Neutrophil (primary cell): Measurements from ENCODE around the gene ENTHD1.

Experiments used
- H3K27ac ChIP-seq: fragments of 200-600 bp; sonication (generic); 2 replicates; pipeline ENCODE4 v1.5.1; 2016; ENCODE audit warnings: mild to moderate bottlenecking, moderate library complexity
- H3K27me3 ChIP-seq: fragments of 200-600 bp; sonication (generic); 2 replicates; pipeline ENCODE4 v1.6.0; 2016; ENCODE audit warnings: mild to moderate bottlenecking
- H3K36me3 ChIP-seq: fragments of 200-600 bp; sonication (generic); 2 replicates; pipeline ENCODE4 v1.5.1; 2017
- H3K4me1 ChIP-seq, 2 experiments: fragments of 200-600 bp in 1 of 2; sonication (generic) in 1 of 2; 1 replicate in 1 of 2; 2 replicates in 1 of 2; pipeline versions ENCODE4 v1.5.1 to v1.6.1; 2013 to 2016; ENCODE audit warnings: low read depth in 1 of 2, low read length in 1 of 2, mild to moderate bottlenecking in 1 of 2, moderate library complexity in 1 of 2; ENCODE audit not compliant: control insufficient read depth in 1 of 2, insufficient read depth in 1 of 2
- H3K4me3 ChIP-seq, 2 experiments: fragments of 200-600 bp in 1 of 2; sonication (generic) in 1 of 2; 1 replicate in 1 of 2; 2 replicates in 1 of 2; pipeline ENCODE4 v1.5.1; 2013 to 2016; ENCODE audit warnings: low read depth in 1 of 2, low read length in 1 of 2, mild to moderate bottlenecking in 1 of 2, moderate library complexity in 1 of 2
- H3K9me3 ChIP-seq: fragments of 200-600 bp; sonication (generic); 2 replicates; pipeline ENCODE4 v1.5.1; 2016
- CTCF ChIP-seq: fragments of 200-600 bp; sonication (generic); IDR thresholded peaks from 2 replicates; pipeline ENCODE4 v1.5.1; 2016; ENCODE audit warnings: antibody characterized with exemption

ENTHD1 gene

GRCh38 chr22:39819429-39819828 lies 74.1 kb downstream of the ENTHD1 start:
- H3K4me3 ChIP-seq: no peak overlapping the region
- no peaks in the 10 kb centered on the region for H3K9me3 ChIP-seq
- TF ChIP-seq CTCF: no peak
- H3K27me3 ChIP-seq: peaks cover 12% of the 10 kb centered on the region
- no peaks in the 10 kb centered on the region for H3K36me3 ChIP-seq
- H3K27ac ChIP-seq: no peak overlapping the region
- H3K4me1 ChIP-seq: no peaks in the 10 kb centered on the region

GRCh38 chr22:39818094-39818493 lies 75.5 kb downstream of the ENTHD1 start:
- H3K36me3 ChIP-seq: no peaks in the 10 kb centered on the region
- no peaks in the 10 kb centered on the region for H3K9me3 ChIP-seq
- no peak overlapping the region for H3K27ac ChIP-seq
- H3K4me3 ChIP-seq: no peak overlapping the region
- no peaks in the 10 kb centered on the region for H3K4me1 ChIP-seq
- peaks cover 12% of the 10 kb centered on the region for H3K27me3 ChIP-seq
- TF ChIP-seq CTCF: no peak

- Histone ChIP-seq H3K27me3 (peaks cover 7% of the 10 kb centered on the region), H3K27ac (no peak overlapping the region), H3K36me3 (no peaks in the 10 kb centered on the region), H3K4me3 (no peak overlapping the region), H3K9me3 (no peaks in the 10 kb centered on the region), H3K4me1 (no peaks in the 10 kb centered on the region)
- no peak for TF ChIP-seq CTCF
These were observed 77.6 kb downstream of the ENTHD1 start for GRCh38 chr22:39815932-39816331.

DNA sequence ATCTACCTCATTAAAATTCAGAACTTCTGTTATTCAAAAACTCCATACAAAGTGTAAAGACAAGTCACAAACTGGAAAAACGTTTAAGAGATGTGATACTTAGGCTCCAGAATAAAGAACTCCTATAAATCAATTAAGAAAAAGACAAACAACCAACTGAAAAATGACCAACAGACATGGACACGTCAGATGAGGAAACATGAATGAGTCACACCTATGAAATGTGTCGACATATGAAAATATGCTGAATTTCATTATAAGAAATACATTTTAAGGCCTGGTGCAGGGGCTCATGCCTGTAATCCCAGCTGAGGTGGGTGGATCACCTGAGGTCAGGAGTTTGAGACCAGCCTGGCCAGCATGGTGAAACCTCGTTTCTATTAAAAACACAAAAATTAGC lies 78.7 kb downstream of the ENTHD1 start:
- Histone ChIP-seq H3K4me1 (no peaks in the 10 kb centered on the region), H3K27me3 (peaks cover 5% of the 10 kb centered on the region), H3K27ac (no peak overlapping the region), H3K4me3 (no peak overlapping the region), H3K9me3 (no peaks in the 10 kb centered on the region), H3K36me3 (no peaks in the 10 kb centered on the region)
- no peak for TF ChIP-seq CTCF

GRCh38 chr22:39809772-39810557 lies 83.6 kb downstream of the ENTHD1 start:
- no peak for TF ChIP-seq CTCF
- H3K27me3 ChIP-seq: peaks cover 11% of the 10 kb centered on the region

More at GRCh38 chr22:39809772-39810557, 83.6 kb downstream of the ENTHD1 start:
- H3K9me3 ChIP-seq: no peaks in the 10 kb centered on the region
- no peak overlapping the region for H3K27ac ChIP-seq
- H3K36me3 ChIP-seq: no peaks in the 10 kb centered on the region
- H3K4me3 ChIP-seq: no peak overlapping the region
- no peaks in the 10 kb centered on the region for H3K4me1 ChIP-seq
